ENCODE measurements around the gene ARHGAP31.
"Not testable (repeated sequence)": the region's sequence is repeated elsewhere in the genome, so short reads cannot be mapped to it uniquely, and the experiment has no call there.

DNA sequence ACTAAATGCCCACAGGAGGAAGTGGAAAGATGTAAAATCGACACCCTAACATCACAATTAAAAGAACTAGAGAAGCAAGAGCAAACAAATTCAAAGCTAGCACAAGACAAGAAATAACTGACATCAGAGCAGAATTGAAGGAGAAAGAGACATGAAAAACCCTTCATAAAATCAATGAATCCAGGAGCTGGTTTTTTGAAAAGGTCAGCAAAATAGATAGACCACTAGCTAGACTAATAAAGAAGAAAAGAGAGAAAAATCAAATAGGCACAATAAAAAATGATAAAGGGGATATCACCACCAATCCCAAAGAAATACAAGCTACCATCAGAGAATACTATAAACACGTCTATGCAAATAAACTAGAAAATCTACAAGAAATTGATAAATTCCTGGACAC is 24.0 kb upstream of the ARHGAP31 start:
- TF ChIP-seq, protein P1, sequence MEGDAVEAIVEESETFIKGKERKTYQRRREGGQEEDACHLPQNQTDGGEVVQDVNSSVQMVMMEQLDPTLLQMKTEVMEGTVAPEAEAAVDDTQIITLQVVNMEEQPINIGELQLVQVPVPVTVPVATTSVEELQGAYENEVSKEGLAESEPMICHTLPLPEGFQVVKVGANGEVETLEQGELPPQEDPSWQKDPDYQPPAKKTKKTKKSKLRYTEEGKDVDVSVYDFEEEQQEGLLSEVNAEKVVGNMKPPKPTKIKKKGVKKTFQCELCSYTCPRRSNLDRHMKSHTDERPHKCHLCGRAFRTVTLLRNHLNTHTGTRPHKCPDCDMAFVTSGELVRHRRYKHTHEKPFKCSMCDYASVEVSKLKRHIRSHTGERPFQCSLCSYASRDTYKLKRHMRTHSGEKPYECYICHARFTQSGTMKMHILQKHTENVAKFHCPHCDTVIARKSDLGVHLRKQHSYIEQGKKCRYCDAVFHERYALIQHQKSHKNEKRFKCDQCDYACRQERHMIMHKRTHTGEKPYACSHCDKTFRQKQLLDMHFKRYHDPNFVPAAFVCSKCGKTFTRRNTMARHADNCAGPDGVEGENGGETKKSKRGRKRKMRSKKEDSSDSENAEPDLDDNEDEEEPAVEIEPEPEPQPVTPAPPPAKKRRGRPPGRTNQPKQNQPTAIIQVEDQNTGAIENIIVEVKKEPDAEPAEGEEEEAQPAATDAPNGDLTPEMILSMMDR (IDR thresholded peaks at IDR 0.05 in 4 of 5, conservative IDR thresholded peaks at IDR 0.05 in 1 of 5), result not testable (repeated sequence)
- not testable (repeated sequence) for TF ChIP-seq POLR2A (IDR thresholded peaks at IDR 0.05)
